OCI-LY1 (cell line): ENCODE measurements around the gene HECA.
"Not testable (repeated sequence)": the region's sequence is repeated elsewhere in the genome, so short reads cannot be mapped to it uniquely, and the experiment has no call there.

Experiments used
- H2AFZ ChIP-seq: fragments of 200-600 bp; sonication (generic), shearing (Covaris generic); 2 replicates; pipeline ENCODE4 v1.6.0; 2014; ENCODE audit warnings: antibody characterized with exemption, mild to moderate bottlenecking, low read length
- H3F3A ChIP-seq: fragments of 200-600 bp; sonication (generic), shearing (Covaris generic); 2 replicates; pipeline ENCODE4 v1.6.0; 2014; ENCODE audit warnings: mild to moderate bottlenecking, antibody characterized with exemption, low read length, moderate library complexity; ENCODE audit not compliant: insufficient read depth
- H3K27ac ChIP-seq: fragments of 200-600 bp; sonication (generic); 2 replicates; pipeline ENCODE4 v1.5.1; 2014; ENCODE audit warnings: low read length, mixed run types, mild to moderate bottlenecking, low read depth; ENCODE audit not compliant: poor library complexity, severe bottlenecking
- H3K27me3 ChIP-seq: fragments of 200-600 bp; sonication (generic); 2 replicates; pipeline ENCODE4 v1.6.0; 2014; ENCODE audit warnings: antibody characterized with exemption, mild to moderate bottlenecking, low read length, moderate library complexity; ENCODE audit not compliant: insufficient read depth
- H3K36me3 ChIP-seq: fragments of 200-600 bp; sonication (generic); 2 replicates; pipeline ENCODE4 v1.6.1; 2014; ENCODE audit warnings: mild to moderate bottlenecking, antibody characterized with exemption, low read length, moderate library complexity, mixed read lengths; ENCODE audit not compliant: insufficient read depth
- H3K4me1 ChIP-seq: fragments of 200-600 bp; sonication (generic); 2 replicates; pipeline ENCODE4 v1.5.1; 2014; ENCODE audit warnings: mild to moderate bottlenecking, low read length, moderate library complexity; ENCODE audit not compliant: insufficient read depth, severe bottlenecking
- H3K4me2 ChIP-seq: fragments of 200-600 bp; sonication (generic), shearing (Covaris generic); 2 replicates; pipeline ENCODE4 v1.6.1; 2014; ENCODE audit warnings: low read length
- H3K4me3 ChIP-seq: fragments of 200-600 bp; sonication (generic); 2 replicates; pipeline ENCODE4 v1.5.1; 2014; ENCODE audit warnings: low read length, low read depth, mild to moderate bottlenecking, mixed read lengths; ENCODE audit not compliant: poor library complexity, severe bottlenecking
- H3K79me2 ChIP-seq: fragments of 200-600 bp; shearing (Covaris generic); 2 replicates; pipeline ENCODE4 v1.6.1; 2016; ENCODE audit warnings: mixed run types, low read length, mixed read lengths; ENCODE audit not compliant: insufficient read depth
- H3K9ac ChIP-seq: fragments of 200-600 bp; sonication (generic), shearing (Covaris generic); 2 replicates; pipeline ENCODE4 v1.6.1; 2014; ENCODE audit warnings: mild to moderate bottlenecking, low read length, mixed read lengths
- H3K9me2 ChIP-seq: fragments of 200-600 bp; sonication (generic), shearing (Covaris generic); 2 replicates; pipeline ENCODE4 v1.6.1; 2014; ENCODE audit warnings: low read depth, mild to moderate bottlenecking, low read length, mixed read lengths
- H3K9me3 ChIP-seq: fragments of 200-600 bp; shearing (Covaris generic); 2 replicates; pipeline ENCODE4 v1.6.1; 2014; ENCODE audit warnings: low read length, mixed read lengths
- H4K20me1 ChIP-seq: fragments of 200-600 bp; sonication (generic), shearing (Covaris generic); 2 replicates; pipeline ENCODE4 v1.6.0; 2016; ENCODE audit warnings: mild to moderate bottlenecking, low read length; ENCODE audit not compliant: insufficient read depth
- EZH2 ChIP-seq: fragments of 200-600 bp; sonication (generic), shearing (Covaris generic); IDR thresholded peaks from 2 replicates; pipeline ENCODE4 v1.8.0; 2017; ENCODE audit warnings: borderline replicate concordance, mixed run types, mild to moderate bottlenecking, antibody characterized with exemption, low read length, moderate library complexity, mixed read lengths
- TF ChIP-seq, protein P1 (sequence below): fragments of 200-600 bp; sonication (generic), shearing (Covaris generic); IDR thresholded peaks from 2 replicates; pipeline ENCODE4 v1.5.1; 2017; ENCODE audit warnings: mild to moderate bottlenecking, antibody characterized with exemption, low read length, moderate library complexity, mixed read lengths

The HECA gene

DNA sequence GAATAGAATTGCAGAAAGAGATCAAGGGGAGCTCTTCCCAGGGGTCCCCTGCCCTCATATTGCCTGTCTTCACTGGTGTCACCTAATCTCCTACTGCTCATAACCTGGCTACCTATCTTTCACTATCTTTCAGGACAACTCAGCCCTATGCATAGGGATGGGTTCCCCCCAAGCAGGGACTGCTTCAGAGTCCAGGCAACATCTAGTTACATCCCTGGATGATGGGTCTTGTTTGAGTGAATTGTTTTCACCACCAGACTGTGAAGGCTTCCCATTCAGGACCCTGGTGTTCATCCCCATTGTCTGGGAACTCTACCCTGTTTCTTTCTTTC, 850 bp upstream of the HECA start:
- TF ChIP-seq EZH2 = no peak
- TF ChIP-seq, protein P1, sequence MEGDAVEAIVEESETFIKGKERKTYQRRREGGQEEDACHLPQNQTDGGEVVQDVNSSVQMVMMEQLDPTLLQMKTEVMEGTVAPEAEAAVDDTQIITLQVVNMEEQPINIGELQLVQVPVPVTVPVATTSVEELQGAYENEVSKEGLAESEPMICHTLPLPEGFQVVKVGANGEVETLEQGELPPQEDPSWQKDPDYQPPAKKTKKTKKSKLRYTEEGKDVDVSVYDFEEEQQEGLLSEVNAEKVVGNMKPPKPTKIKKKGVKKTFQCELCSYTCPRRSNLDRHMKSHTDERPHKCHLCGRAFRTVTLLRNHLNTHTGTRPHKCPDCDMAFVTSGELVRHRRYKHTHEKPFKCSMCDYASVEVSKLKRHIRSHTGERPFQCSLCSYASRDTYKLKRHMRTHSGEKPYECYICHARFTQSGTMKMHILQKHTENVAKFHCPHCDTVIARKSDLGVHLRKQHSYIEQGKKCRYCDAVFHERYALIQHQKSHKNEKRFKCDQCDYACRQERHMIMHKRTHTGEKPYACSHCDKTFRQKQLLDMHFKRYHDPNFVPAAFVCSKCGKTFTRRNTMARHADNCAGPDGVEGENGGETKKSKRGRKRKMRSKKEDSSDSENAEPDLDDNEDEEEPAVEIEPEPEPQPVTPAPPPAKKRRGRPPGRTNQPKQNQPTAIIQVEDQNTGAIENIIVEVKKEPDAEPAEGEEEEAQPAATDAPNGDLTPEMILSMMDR = no peak
- H3K4me3 ChIP-seq = no peak overlapping the region
- peaks cover 15% of the 10 kb centered on the region; the same call in 1 of the 2 replicates for H3K36me3 ChIP-seq
- H3K9ac ChIP-seq = no peak overlapping the region
- H3K4me1 ChIP-seq = peaks cover 62% of the 10 kb centered on the region
- H3K27me3 ChIP-seq = no peaks in the 10 kb centered on the region
- H2AFZ ChIP-seq = no peak overlapping the region
- 0 out of 2 replicates have a peak, but pooled peaks cover 6% of the 10 kb centered on the region for H3F3A ChIP-seq
- peak overlapping the region; percentile 79 for H3K27ac ChIP-seq
- H3K9me2 ChIP-seq = no peaks in the 10 kb centered on the region
- H4K20me1 ChIP-seq = no peaks in the 10 kb centered on the region
- H3K79me2 ChIP-seq = peaks cover 29% of the 10 kb centered on the region
- no peaks in the 10 kb centered on the region for H3K9me3 ChIP-seq
- H3K4me2 ChIP-seq = peak overlapping the region; percentile 64

GRCh38 chr6:139135578-139136545, 982 bp downstream of the HECA start:
- TF ChIP-seq EZH2 = no peak
- TF ChIP-seq, protein P1 = no peak
- Histone ChIP-seq H3K79me2 (peaks cover 47% of the 10 kb centered on the region), H3K4me2 (peak overlapping the region; percentile 72), H3K4me3 (peak overlapping the region; percentile 89), H3K36me3 (peaks cover 22% of the 10 kb centered on the region; the same call in 1 of the 2 replicates), H3K9me3 (no peaks in the 10 kb centered on the region), H3K9ac (peak overlapping the region; percentile 86), H3K27ac (peak overlapping the region; percentile 83), H2AFZ (no peak overlapping the region), H4K20me1 (no peaks in the 10 kb centered on the region), H3K9me2 (no peaks in the 10 kb centered on the region), H3F3A (0 out of 2 replicates have a peak, but pooled peaks cover 5% of the 10 kb centered on the region), H3K27me3 (no peaks in the 10 kb centered on the region), H3K4me1 (peaks cover 62% of the 10 kb centered on the region)

GRCh38 chr6:139137706-139138105, 2.8 kb downstream of the HECA start:
- Histone ChIP-seq H3K27me3 (no peaks in the 10 kb centered on the region), H3K4me1 (peaks cover 46% of the 10 kb centered on the region), H3F3A (no peaks in the 10 kb centered on the region), H3K9ac (no peak overlapping the region), H3K9me3 (no peaks in the 10 kb centered on the region), H3K27ac (no peak overlapping the region), H3K36me3 (peaks cover 29% of the 10 kb centered on the region), H3K4me2 (no peak overlapping the region; the same call in 1 of the 2 replicates), H3K79me2 (peaks cover 59% of the 10 kb centered on the region), H2AFZ (no peak overlapping the region), H4K20me1 (no peaks in the 10 kb centered on the region), H3K9me2 (no peaks in the 10 kb centered on the region), H3K4me3 (peak overlapping the region; percentile 89)
- TF ChIP-seq EZH2 = no peak
- TF ChIP-seq, protein P1 = no peak

- not testable (repeated sequence) for H3K27ac ChIP-seq, H3K9ac ChIP-seq, H4K20me1 ChIP-seq, H3K4me3 ChIP-seq, H3F3A ChIP-seq, H3K27me3 ChIP-seq, H3K9me2 ChIP-seq, H3K4me2 ChIP-seq, H2AFZ ChIP-seq, H3K9me3 ChIP-seq
- Histone ChIP-seq H3K79me2 (peaks cover 88% of the 10 kb centered on the region), H3K4me1 (peaks cover 51% of the 10 kb centered on the region), H3K36me3 (peaks cover 32% of the 10 kb centered on the region)
Measured at GRCh38 chr6:139140854-139141253, 6.0 kb downstream of the HECA start.
